ENCODE data around the gene LRP1B.

LRP1B gene

DNA sequence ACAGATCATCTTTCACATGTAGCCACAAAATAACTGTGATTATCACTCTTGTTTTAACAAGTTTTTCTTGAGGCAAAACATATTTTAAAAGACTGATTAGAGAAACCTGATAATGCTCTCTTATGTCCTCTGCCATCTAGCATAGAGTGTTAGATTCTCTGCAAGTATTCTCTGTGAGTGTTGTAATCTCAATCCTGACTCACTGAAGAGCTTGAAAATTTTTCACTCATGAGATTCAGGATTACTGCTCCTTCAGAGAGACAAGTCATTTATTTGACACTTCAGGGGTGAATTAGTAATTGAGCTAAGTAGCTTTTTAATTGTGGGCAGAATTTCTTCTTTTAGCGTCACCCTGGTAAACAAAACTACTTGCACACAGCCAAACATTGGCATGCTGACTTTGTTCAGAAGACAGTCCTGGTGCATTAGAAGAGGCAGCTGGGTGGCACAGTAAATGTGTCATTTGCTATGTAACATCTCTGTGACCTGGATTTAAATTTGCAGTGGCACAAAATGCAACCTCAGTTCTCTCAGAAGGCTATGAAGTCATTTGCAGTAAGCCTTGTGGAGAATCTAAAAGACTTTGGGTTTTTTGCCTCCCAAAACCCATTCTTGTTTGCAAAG lies 172.9 kb downstream of the LRP1B start:
- no peaks in the 10 kb centered on the region for H3K79me2 ChIP-seq (ENCODE audit: control insufficient read depth, low read length)
- H3K4me1 ChIP-seq (ENCODE audit: control insufficient read depth, low read length): no peaks in the 10 kb centered on the region
- no peak overlapping the region for H3K4me2 ChIP-seq (ENCODE audit: low read length)
- TF ChIP-seq, protein P1, sequence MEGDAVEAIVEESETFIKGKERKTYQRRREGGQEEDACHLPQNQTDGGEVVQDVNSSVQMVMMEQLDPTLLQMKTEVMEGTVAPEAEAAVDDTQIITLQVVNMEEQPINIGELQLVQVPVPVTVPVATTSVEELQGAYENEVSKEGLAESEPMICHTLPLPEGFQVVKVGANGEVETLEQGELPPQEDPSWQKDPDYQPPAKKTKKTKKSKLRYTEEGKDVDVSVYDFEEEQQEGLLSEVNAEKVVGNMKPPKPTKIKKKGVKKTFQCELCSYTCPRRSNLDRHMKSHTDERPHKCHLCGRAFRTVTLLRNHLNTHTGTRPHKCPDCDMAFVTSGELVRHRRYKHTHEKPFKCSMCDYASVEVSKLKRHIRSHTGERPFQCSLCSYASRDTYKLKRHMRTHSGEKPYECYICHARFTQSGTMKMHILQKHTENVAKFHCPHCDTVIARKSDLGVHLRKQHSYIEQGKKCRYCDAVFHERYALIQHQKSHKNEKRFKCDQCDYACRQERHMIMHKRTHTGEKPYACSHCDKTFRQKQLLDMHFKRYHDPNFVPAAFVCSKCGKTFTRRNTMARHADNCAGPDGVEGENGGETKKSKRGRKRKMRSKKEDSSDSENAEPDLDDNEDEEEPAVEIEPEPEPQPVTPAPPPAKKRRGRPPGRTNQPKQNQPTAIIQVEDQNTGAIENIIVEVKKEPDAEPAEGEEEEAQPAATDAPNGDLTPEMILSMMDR (IDR thresholded peaks at IDR 0.05; ENCODE audit: low read depth, low read length, poor library complexity, severe bottlenecking): no peak
- no peak for TF ChIP-seq EZH2phosphoT487 (IDR thresholded peaks at IDR 0.05; ENCODE audit: borderline replicate concordance, low read length)
- no peaks in the 10 kb centered on the region for H3K36me3 ChIP-seq (ENCODE audit: control insufficient read depth, low read length)
- H3K9me3 ChIP-seq (ENCODE audit: control insufficient read depth, insufficient read depth, low read length): no peaks in the 10 kb centered on the region
- H3K27me3 ChIP-seq (ENCODE audit: control insufficient read depth, low read length): no peaks in the 10 kb centered on the region
- no peak overlapping the region for H3K4me3 ChIP-seq (ENCODE audit: low read length)
- no peak overlapping the region for H3K27ac ChIP-seq (ENCODE audit: low read depth, low read length)
- H3K9me2 ChIP-seq (replicated peaks; ENCODE audit: control insufficient read depth, low read length): no peaks in the 10 kb centered on the region
- H4K20me1 ChIP-seq (ENCODE audit: control insufficient read depth, insufficient read depth, low read depth, low read length): no peaks in the 10 kb centered on the region
- no peaks in the 10 kb centered on the region for H3F3A ChIP-seq (ENCODE audit: control insufficient read depth, insufficient read depth)

DNA sequence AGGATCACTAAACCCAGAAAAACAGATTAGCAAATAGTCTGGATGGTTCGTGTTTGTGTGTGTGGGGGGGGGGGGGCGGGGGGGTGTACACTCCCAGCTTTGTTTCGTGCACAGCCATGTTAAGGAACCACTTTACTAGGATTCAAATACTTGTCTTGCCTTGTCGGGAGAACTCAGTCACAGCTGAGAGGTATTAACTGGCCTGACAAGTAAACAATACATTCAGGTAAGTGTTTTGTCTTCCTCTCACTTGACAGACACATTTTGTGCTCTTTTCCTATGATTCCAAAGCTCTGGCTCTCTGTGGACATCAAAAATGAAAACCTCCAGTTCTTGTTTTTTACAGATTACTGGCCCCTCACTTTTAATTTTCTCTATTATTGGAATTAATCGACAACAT lies 173.5 kb downstream of the LRP1B start:
- no peak for TF ChIP-seq EZH2phosphoT487 (IDR thresholded peaks at IDR 0.05; ENCODE audit: borderline replicate concordance, low read length)
- TF ChIP-seq, protein P1 (IDR thresholded peaks at IDR 0.05; ENCODE audit: low read depth, low read length, poor library complexity, severe bottlenecking): no peak
- no peaks in the 10 kb centered on the region for H4K20me1 ChIP-seq (ENCODE audit: control insufficient read depth, insufficient read depth, low read depth, low read length)
- no peak overlapping the region for H3K4me3 ChIP-seq (ENCODE audit: low read length)

DNA sequence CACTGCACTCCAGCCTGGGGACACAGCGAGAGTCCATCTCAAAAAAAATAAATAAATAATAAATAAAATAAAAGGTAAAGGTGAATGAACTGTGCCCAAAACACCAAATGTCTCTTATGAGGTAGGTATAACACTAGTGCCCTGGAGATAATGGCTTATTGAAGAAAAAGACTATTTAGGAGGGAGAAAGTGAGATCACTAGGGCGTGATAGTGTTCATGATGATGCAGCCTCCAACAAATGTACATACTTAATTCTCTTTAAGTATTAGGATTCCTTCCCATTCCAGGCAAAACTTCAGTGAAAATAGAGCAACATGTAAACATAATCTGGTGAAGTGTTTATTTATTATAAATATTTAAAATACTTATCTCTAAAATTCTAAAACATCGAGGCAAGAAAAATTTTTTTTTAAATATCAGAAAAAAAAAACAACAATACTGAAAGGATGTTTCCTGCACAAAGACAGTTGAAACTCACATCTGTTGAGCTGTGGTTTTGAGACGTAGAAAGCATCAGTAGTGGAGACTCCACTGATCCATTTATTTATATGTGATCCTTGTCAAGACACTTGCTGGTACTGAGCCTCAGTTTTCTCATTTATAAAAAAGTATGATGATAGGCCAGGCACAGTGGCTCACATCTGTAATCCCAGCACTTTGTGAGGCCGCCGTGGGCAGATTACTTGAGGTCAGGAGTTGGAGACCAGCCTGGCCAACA lies 183.3 kb downstream of the LRP1B start:
- Histone ChIP-seq H3K4me1 (ENCODE audit: control insufficient read depth, low read length) (no peaks in the 10 kb centered on the region), H4K20me1 (ENCODE audit: control insufficient read depth, insufficient read depth, low read depth, low read length) (no peaks in the 10 kb centered on the region), H3K9me3 (ENCODE audit: control insufficient read depth, insufficient read depth, low read length) (no peaks in the 10 kb centered on the region), H3K27me3 (ENCODE audit: control insufficient read depth, low read length) (no peaks in the 10 kb centered on the region), H3K4me2 (ENCODE audit: low read length) (no peak overlapping the region), H3K36me3 (ENCODE audit: control insufficient read depth, low read length) (no peaks in the 10 kb centered on the region), H3K4me3 (ENCODE audit: low read length) (no peak overlapping the region), H3K27ac (ENCODE audit: low read depth, low read length) (no peak overlapping the region), H3K9me2 (replicated peaks; ENCODE audit: control insufficient read depth, low read length) (no peaks in the 10 kb centered on the region), H3F3A (ENCODE audit: control insufficient read depth, insufficient read depth) (no peaks in the 10 kb centered on the region), H3K79me2 (ENCODE audit: control insufficient read depth, low read length) (no peaks in the 10 kb centered on the region)
- no peak for TF ChIP-seq EZH2phosphoT487 (IDR thresholded peaks at IDR 0.05; ENCODE audit: borderline replicate concordance, low read length)
- TF ChIP-seq, protein P1 (IDR thresholded peaks at IDR 0.05; ENCODE audit: low read depth, low read length, poor library complexity, severe bottlenecking): no peak

More for the DNA sequence above, 173.5 kb downstream of the LRP1B start:
- Histone ChIP-seq H3F3A (ENCODE audit: control insufficient read depth, insufficient read depth) (no peaks in the 10 kb centered on the region), H3K36me3 (ENCODE audit: control insufficient read depth, low read length) (no peaks in the 10 kb centered on the region), H3K27me3 (ENCODE audit: control insufficient read depth, low read length) (no peaks in the 10 kb centered on the region), H3K4me2 (ENCODE audit: low read length) (no peak overlapping the region), H3K4me1 (ENCODE audit: control insufficient read depth, low read length) (no peaks in the 10 kb centered on the region), H3K79me2 (ENCODE audit: control insufficient read depth, low read length) (no peaks in the 10 kb centered on the region), H3K27ac (ENCODE audit: low read depth, low read length) (no peak overlapping the region), H3K9me3 (ENCODE audit: control insufficient read depth, insufficient read depth, low read length) (no peaks in the 10 kb centered on the region), H3K9me2 (replicated peaks; ENCODE audit: control insufficient read depth, low read length) (no peaks in the 10 kb centered on the region)
